ENCODE results near the gene DCST1. TPM values are rescaled to one million over a fixed set of nuclear protein-coding genes. Genes with fewer than 3 reads are reported as not detected.
A peak's percentile ranks its signal among the peaks of the same experiment; 100 is the strongest.

DCST1 gene
- total and polyA plus RNA-seq, 4 donors, result not detected

DNA sequence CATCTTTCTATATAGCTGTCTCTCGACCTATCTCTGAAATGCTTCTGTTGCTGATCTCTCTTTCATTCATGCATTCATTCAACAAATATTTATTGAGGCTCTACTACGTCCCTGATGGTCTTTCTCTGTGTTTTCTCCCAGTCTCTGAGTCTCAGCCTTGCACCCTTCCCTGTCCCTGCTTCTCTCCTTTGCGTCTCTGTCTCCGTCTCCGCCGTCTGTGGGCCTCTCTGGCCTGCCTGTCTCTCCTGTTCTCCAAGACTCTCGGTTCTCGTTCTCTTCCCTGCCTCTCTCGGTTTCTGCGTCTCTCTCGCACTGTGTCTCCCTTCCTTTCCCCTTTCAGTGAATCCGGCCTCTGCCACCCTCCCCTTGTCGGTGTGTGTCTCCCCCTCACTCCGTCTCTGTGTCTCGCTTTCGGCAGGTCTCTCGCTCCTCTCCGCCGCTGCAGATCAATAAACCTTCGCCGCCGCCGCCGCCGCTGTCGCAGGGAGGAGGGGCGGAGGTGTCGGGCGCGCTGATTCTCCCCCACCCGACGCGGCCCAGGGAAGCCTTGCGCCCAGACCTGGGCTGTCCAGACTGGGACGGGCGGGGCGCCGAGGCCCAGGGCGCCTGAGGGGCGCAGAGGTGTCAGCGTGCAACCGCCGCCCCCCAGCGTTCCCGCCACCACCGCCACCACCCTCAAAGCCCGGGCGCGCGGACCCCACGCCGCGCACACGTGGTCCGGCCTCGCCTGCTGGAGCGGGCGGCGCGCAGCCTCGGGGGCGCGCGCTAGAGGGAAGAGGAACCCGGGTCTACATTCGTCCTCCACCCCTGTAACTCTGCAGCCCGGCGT is 48.1 kb downstream of the DCST1 start:
- Histone ChIP-seq H3K36me3 (ENCODE audit: control insufficient read depth in 4 of 4, insufficient read depth in 3 of 4, low read depth in 1 of 4, low read length in 3 of 4) (no peaks in the 10 kb centered on the region), H3K27ac (ENCODE audit: low read depth in 1 of 2, low read length in 2 of 2) (no peak overlapping the region), H3K4me1 (ENCODE audit: control insufficient read depth in 4 of 4, insufficient read depth in 4 of 4, low read length in 3 of 4) (peaks cover 21 to 59% (median 43%) of the 10 kb centered on the region in 4 donors), H3K4me3 (ENCODE audit: low read depth in 1 of 3, low read length in 3 of 3) (peak overlapping the region in 1 of 3 donors; percentile 21), H3K27me3 (ENCODE audit: control insufficient read depth in 4 of 4, insufficient read depth in 4 of 4, low read length in 3 of 4) (peaks cover 0 to 21% (median 8%) of the 10 kb centered on the region in 4 donors), H3K9ac (ENCODE audit: low read depth in 1 of 2, low read length in 2 of 2) (no peak overlapping the region), H3K9me3 (ENCODE audit: control insufficient read depth in 4 of 4, low read length in 3 of 4) (no peaks in the 10 kb centered on the region)
- 2% methylated on average over 68 of the region's 68 CpGs for WGBS
- TF ChIP-seq TAF1 (conservative IDR thresholded peaks at IDR 0.05), result no peak
- no peak for TF ChIP-seq NR2F2 (IDR thresholded peaks at IDR 0.05)
- no peak for TF ChIP-seq FOXA1 (IDR thresholded peaks at IDR 0.05)
- no peak for TF ChIP-seq FOXA2 (IDR thresholded peaks at IDR 0.05)
- no peak for TF ChIP-seq ATF3 (IDR thresholded peaks at IDR 0.05)
- TF ChIP-seq JUND (IDR thresholded peaks at IDR 0.05), result no peak
- TF ChIP-seq HNF4G (IDR thresholded peaks at IDR 0.05), result no peak
- TF ChIP-seq HNF4A (conservative IDR thresholded peaks at IDR 0.05), result no peak
- no peak for TF ChIP-seq MAX (IDR thresholded peaks at IDR 0.05)
- no peak for TF ChIP-seq RXRA (IDR thresholded peaks at IDR 0.05)
- no peak for TF ChIP-seq EGR1 (IDR thresholded peaks at IDR 0.05; ENCODE audit: low read depth in 2 of 2)
- no peak for TF ChIP-seq GABPA (IDR thresholded peaks at IDR 0.05 in 1 of 2, conservative IDR thresholded peaks at IDR 0.05 in 1 of 2)
- no peak for TF ChIP-seq YY1 (IDR thresholded peaks at IDR 0.05)
- TF ChIP-seq, protein P1, sequence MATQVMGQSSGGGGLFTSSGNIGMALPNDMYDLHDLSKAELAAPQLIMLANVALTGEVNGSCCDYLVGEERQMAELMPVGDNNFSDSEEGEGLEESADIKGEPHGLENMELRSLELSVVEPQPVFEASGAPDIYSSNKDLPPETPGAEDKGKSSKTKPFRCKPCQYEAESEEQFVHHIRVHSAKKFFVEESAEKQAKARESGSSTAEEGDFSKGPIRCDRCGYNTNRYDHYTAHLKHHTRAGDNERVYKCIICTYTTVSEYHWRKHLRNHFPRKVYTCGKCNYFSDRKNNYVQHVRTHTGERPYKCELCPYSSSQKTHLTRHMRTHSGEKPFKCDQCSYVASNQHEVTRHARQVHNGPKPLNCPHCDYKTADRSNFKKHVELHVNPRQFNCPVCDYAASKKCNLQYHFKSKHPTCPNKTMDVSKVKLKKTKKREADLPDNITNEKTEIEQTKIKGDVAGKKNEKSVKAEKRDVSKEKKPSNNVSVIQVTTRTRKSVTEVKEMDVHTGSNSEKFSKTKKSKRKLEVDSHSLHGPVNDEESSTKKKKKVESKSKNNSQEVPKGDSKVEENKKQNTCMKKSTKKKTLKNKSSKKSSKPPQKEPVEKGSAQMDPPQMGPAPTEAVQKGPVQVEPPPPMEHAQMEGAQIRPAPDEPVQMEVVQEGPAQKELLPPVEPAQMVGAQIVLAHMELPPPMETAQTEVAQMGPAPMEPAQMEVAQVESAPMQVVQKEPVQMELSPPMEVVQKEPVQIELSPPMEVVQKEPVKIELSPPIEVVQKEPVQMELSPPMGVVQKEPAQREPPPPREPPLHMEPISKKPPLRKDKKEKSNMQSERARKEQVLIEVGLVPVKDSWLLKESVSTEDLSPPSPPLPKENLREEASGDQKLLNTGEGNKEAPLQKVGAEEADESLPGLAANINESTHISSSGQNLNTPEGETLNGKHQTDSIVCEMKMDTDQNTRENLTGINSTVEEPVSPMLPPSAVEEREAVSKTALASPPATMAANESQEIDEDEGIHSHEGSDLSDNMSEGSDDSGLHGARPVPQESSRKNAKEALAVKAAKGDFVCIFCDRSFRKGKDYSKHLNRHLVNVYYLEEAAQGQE (IDR thresholded peaks at IDR 0.05), result no peak
- no peak for TF ChIP-seq RAD21 (IDR thresholded peaks at IDR 0.05)
- DNase-seq (ENCODE audit: low spot score), result no peak

DNA sequence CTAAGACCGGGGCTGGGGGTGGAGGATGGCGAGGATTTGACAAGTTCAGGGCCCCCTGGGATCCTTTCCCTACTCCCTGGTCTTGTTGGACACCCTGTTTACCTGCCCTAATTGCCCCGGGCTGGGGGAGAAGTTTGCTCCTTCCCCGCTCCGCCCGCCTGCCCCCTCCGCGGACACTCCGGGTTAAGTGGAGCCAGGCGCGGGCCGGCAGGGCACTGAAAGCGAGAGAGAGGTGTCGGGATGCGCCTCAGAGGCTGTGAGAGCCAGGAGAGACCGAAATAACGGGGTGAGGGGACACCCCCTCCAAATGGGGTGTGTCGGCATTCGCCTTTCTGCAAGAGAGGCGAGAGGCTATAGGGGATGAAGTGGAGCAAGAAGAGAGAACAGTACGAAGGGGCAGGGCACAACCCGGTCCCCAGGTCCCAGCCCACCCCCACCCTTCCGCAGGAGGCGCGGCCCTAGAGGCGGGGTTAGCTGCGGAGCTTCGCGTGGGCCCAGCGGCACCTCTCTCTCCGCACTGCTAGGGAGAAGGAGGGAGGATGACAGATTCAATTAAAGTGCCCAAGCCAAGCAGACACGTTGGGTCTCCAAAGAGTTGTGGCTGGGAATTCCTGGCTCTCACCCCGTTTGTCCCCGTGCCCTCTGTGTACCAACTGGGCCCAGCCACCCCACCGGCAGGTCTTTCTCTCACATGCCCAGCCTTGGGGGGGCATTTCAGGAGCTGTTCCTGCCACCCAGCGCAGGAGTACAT is 48.9 kb downstream of the DCST1 start:
- TF ChIP-seq SP1 (IDR thresholded peaks at IDR 0.05), result no peak
- TF ChIP-seq, protein P2, sequence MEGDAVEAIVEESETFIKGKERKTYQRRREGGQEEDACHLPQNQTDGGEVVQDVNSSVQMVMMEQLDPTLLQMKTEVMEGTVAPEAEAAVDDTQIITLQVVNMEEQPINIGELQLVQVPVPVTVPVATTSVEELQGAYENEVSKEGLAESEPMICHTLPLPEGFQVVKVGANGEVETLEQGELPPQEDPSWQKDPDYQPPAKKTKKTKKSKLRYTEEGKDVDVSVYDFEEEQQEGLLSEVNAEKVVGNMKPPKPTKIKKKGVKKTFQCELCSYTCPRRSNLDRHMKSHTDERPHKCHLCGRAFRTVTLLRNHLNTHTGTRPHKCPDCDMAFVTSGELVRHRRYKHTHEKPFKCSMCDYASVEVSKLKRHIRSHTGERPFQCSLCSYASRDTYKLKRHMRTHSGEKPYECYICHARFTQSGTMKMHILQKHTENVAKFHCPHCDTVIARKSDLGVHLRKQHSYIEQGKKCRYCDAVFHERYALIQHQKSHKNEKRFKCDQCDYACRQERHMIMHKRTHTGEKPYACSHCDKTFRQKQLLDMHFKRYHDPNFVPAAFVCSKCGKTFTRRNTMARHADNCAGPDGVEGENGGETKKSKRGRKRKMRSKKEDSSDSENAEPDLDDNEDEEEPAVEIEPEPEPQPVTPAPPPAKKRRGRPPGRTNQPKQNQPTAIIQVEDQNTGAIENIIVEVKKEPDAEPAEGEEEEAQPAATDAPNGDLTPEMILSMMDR (IDR thresholded peaks at IDR 0.05; ENCODE audit: low read depth, low read length, missing input control), result no peak
- Histone ChIP-seq H3K9ac (ENCODE audit: low read depth in 1 of 2, low read length in 2 of 2) (no peak overlapping the region), H3K36me3 (ENCODE audit: control insufficient read depth in 4 of 4, insufficient read depth in 3 of 4, low read depth in 1 of 4, low read length in 3 of 4) (no peaks in the 10 kb centered on the region), H3K27ac (ENCODE audit: low read depth in 1 of 2, low read length in 2 of 2) (no peak overlapping the region), H3K27me3 (ENCODE audit: control insufficient read depth in 4 of 4, insufficient read depth in 4 of 4, low read length in 3 of 4) (peaks cover 0 to 21% (median 8%) of the 10 kb centered on the region in 4 donors), H3K4me3 (ENCODE audit: low read depth in 1 of 3, low read length in 3 of 3) (peak overlapping the region in 1 of 3 donors; percentile 21), H3K9me3 (ENCODE audit: control insufficient read depth in 4 of 4, low read length in 3 of 4) (no peaks in the 10 kb centered on the region), H3K4me1 (ENCODE audit: control insufficient read depth in 4 of 4, insufficient read depth in 4 of 4, low read length in 3 of 4) (peaks cover 21 to 59% (median 43%) of the 10 kb centered on the region in 4 donors)
- 9% methylated on average over 36 of the region's 36 CpGs for WGBS
- no peak for DNase-seq (ENCODE audit: low spot score)

Measured in liver (tissue), 9 donors.